Measurements from ENCODE around the gene TPMT.

GRCh38 chr6:18099511-18099910 is 55.4 kb downstream of the TPMT start:
- no peak for TF ChIP-seq POLR2A (IDR thresholded peaks at IDR 0.05)
- TF ChIP-seq CTCF (IDR thresholded peaks at IDR 0.05), result no peak
- TF ChIP-seq POLR2AphosphoS5 (IDR thresholded peaks at IDR 0.05), result no peak

Measured in prostate gland (tissue), 2 donors.